HepG2 (cell line): ENCODE data around the gene ANKRD11.

Experiments
- ATF3 ChIP-seq: sonication (generic); formaldehyde crosslinking; IDR thresholded peaks from 2 replicates; pipeline ENCODE4 v1.4.0; 2020; ENCODE audit warnings: missing genetic modification reagents
- CREB1 ChIP-seq, 2 experiments: fragments of 450-650 bp in 1 of 2; IDR thresholded peaks; 2 replicates each; pipeline ENCODE4 v1.6.1; 2016 to 2017; ENCODE audit warnings: control low read depth in 1 of 2, mild to moderate bottlenecking in 1 of 2, missing compliant biosample characterization in 1 of 2, missing genetic modification characterization in 1 of 2
- CTCF ChIP-seq: sonication (generic); formaldehyde crosslinking; IDR thresholded peaks from 2 replicates; pipeline ENCODE4 v1.5.0; 2020; ENCODE audit warnings: mild to moderate bottlenecking, missing genetic modification reagents, moderate library complexity
- DBP ChIP-seq: sonication (generic); formaldehyde crosslinking; IDR thresholded peaks from 2 replicates; pipeline ENCODE4 v1.4.0; 2020; ENCODE audit warnings: missing genetic modification reagents; ENCODE audit errors: not compliant biosample characterization
- EP300 ChIP-seq, 3 experiments: sonication (generic) in 1 of 3; formaldehyde crosslinking in 1 of 3; IDR thresholded peaks; 2 replicates each; pipeline versions ENCODE4 v1.5.1 to v1.6.1; 2011 to 2020; ENCODE audit warnings: low read depth in 2 of 3, low read length in 2 of 3, borderline replicate concordance in 1 of 3, improper control_type of control experiment in 1 of 3, mild to moderate bottlenecking in 1 of 3, missing genetic modification reagents in 1 of 3, moderate library complexity in 1 of 3
- HDAC1 ChIP-seq: sonication (generic); formaldehyde crosslinking; IDR thresholded peaks from 2 replicates; pipeline ENCODE4 v1.5.1; 2020; ENCODE audit warnings: mild to moderate bottlenecking, missing genetic modification reagents
- NFATC3 ChIP-seq: sonication (generic); formaldehyde crosslinking; IDR thresholded peaks from 2 replicates; pipeline ENCODE4 v1.5.1; 2020; ENCODE audit warnings: mild to moderate bottlenecking, missing genetic modification reagents
- POLR2A ChIP-seq, 2 experiments: IDR thresholded peaks; 2 replicates each; pipeline ENCODE4 v1.6.1; 2011; ENCODE audit warnings: low read depth in 2 of 2, low read length in 2 of 2, mild to moderate bottlenecking in 1 of 2, moderate library complexity in 1 of 2; ENCODE audit not compliant: insufficient read depth in 1 of 2
- SUZ12 ChIP-seq: fragments of 150-350 bp; IDR thresholded peaks from 2 replicates; pipeline ENCODE4 v1.6.1; 2014; ENCODE audit warnings: low read depth, low read length
- TCF12 ChIP-seq, 2 experiments: fragments of 450-650 bp in 1 of 2; sonication (generic) in 1 of 2; formaldehyde crosslinking in 1 of 2; IDR thresholded peaks; 2 replicates each; pipeline versions ENCODE4 v1.6.1 to v1.8.0; 2017 to 2022; ENCODE audit warnings: antibody characterized with exemption in 1 of 2, mild to moderate bottlenecking in 1 of 2, missing genetic modification reagents in 1 of 2, moderate library complexity in 1 of 2
- TSC22D2 ChIP-seq: sonication (generic); formaldehyde crosslinking; IDR thresholded peaks from 2 replicates; pipeline ENCODE4 v1.5.1; 2020; ENCODE audit warnings: missing genetic modification reagents, mild to moderate bottlenecking, borderline replicate concordance
- ZNF263 ChIP-seq: sonication (generic); formaldehyde crosslinking; IDR thresholded peaks from 2 replicates; pipeline ENCODE4 v1.4.0; 2020; ENCODE audit warnings: missing genetic modification reagents
- ZNF430 ChIP-seq: sonication (generic); formaldehyde crosslinking; IDR thresholded peaks from 2 replicates; pipeline ENCODE4 v1.9.0; 2021; ENCODE audit warnings: mild to moderate bottlenecking, missing genetic modification reagents
- TF ChIP-seq, protein P1 (sequence below): sonication (generic); formaldehyde crosslinking; IDR thresholded peaks from 2 replicates; pipeline ENCODE4 v1.5.0; 2020; ENCODE audit warnings: missing genetic modification reagents

DNA sequence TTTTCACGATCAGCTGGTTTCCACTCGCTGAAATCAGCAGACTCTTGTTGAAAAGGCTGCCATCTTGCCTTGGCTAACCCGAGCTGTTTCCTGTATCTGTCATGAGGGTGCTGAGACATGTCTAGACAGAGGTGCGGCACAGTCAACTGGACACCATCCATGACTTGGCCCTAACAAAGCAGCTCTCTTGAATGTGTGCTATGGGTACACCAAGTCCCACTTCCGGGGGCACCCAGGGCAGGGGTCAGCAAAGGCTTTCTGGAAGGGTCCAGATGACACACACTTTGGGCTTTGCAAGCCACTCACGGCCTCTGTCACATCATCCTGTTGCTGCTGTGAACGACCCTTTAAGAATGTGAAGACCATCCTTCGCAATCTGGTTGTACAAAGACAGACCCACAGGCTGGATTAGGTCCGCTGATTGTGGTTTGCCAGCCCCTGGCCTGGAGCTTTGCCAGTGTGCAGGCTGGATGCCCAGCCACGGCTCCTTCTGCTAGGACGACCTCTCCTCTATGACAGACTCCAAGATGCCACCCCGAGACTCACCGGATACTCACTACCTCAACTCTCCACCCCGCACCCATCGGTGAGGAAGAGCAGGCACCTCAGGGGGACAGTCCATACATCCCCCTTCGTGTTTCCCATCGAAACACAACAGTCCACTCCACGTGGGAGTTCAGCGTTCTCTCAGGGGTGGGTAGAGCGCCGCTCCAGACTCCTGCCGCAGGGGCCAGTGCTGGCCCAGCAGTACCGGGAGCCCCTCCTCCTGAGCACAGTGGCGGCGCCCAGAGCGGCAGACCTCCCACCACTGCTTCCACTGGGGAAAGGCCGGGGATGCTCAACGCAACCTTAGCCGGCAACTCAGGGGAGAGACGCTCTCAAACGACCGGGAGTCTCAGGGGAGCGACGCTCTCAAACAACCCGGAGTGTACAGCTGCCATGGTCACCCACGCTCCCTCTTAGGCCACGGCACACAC lies 123.5 kb downstream of the ANKRD11 start:
- no peak for TF ChIP-seq ZNF430 (CRISPR knock-in tag)
- TF ChIP-seq, protein P1, sequence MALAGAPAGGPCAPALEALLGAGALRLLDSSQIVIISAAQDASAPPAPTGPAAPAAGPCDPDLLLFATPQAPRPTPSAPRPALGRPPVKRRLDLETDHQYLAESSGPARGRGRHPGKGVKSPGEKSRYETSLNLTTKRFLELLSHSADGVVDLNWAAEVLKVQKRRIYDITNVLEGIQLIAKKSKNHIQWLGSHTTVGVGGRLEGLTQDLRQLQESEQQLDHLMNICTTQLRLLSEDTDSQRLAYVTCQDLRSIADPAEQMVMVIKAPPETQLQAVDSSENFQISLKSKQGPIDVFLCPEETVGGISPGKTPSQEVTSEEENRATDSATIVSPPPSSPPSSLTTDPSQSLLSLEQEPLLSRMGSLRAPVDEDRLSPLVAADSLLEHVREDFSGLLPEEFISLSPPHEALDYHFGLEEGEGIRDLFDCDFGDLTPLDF: no peak
- no peak for TF ChIP-seq SUZ12
- no peak for TF ChIP-seq ZNF263 (CRISPR knock-in tag)
- TF ChIP-seq CTCF (CRISPR knock-in tag): no peak
- TF ChIP-seq POLR2A (IDR thresholded peaks at IDR 0.05; ENCODE audit: insufficient read depth in 1 of 2, low read depth in 2 of 2, low read length in 2 of 2): no peak
- TF ChIP-seq CREB1 (IDR thresholded peaks at IDR 0.05): no peak
- no peak for TF ChIP-seq CREB1 (CRISPR knock-in tag; IDR thresholded peaks at IDR 0.05)
- TF ChIP-seq HDAC1 (CRISPR knock-in tag): no peak
- TF ChIP-seq EP300 (IDR thresholded peaks at IDR 0.05; ENCODE audit: low read depth in 2 of 2, low read length in 2 of 2): no peak
- no peak for TF ChIP-seq EP300 (CRISPR knock-in tag; IDR thresholded peaks at IDR 0.05; ENCODE audit: borderline replicate concordance)
- no peak for TF ChIP-seq TCF12 (IDR thresholded peaks at IDR 0.05)
- no peak for TF ChIP-seq TCF12 (CRISPR knock-in tag; IDR thresholded peaks at IDR 0.05)
- TF ChIP-seq NFATC3: no peak
- TF ChIP-seq ATF3 (CRISPR knock-in tag): no peak
- TF ChIP-seq TSC22D2 (CRISPR knock-in tag): no peak
- TF ChIP-seq DBP: no peak
